Adrenal gland (tissue), 12 donors: Measurements from ENCODE around the gene ASZ1. TPM values are rescaled to one million over a fixed set of nuclear protein-coding genes. Genes with fewer than 3 reads are reported as not detected.

Source experiments
- DNase-seq, 7 donors: peaks; one replicate each; pipeline ENCODE4 v3.0.0-alpha.2; 2019 to 2020
- H3K27ac ChIP-seq, 5 donors: fragments of 200-600 bp; sonication (generic) in 4 of 5; 1 replicate in 3 of 5; 2 replicates in 2 of 5; pipeline versions ENCODE4 v1.5.1 to v1.8.0; 2016 to 2020; ENCODE audit warnings: mild to moderate bottlenecking in 1 of 5
- H3K27me3 ChIP-seq: fragments of 200-600 bp; 2 replicates; pipeline ENCODE4 v1.8.0; 2021
- H3K36me3 ChIP-seq, 2 donors: fragments of 200-600 bp; replicated peaks in 1 of 2; 1 replicate in 1 of 2; 2 replicates in 1 of 2; pipeline versions ENCODE4 v1.5.1 to v1.8.0; 2018 to 2022
- H3K4me1 ChIP-seq, 2 donors: fragments of 200-600 bp; replicated peaks in 1 of 2; 1 replicate in 1 of 2; 2 replicates in 1 of 2; pipeline versions ENCODE4 v1.5.1 to v1.8.0; 2018 to 2021
- H3K4me3 ChIP-seq, 4 donors: fragments of 200-600 bp; sonication (generic) in 3 of 4; one replicate each; pipeline ENCODE4 v1.5.1; 2016 to 2018
- H3K9me3 ChIP-seq, 3 donors: fragments of 200-600 bp; sonication (generic) in 1 of 3; replicated peaks in 1 of 3; 1 replicate in 2 of 3; 2 replicates in 1 of 3; pipeline versions ENCODE4 v1.5.1 to v1.8.0; 2016 to 2021
- POLR2A ChIP-seq, 2 donors: fragments of 450-650 bp; IDR thresholded peaks; one replicate each; pipeline ENCODE4 v1.6.1; 2017; ENCODE audit warnings: antibody characterized with exemption in 2 of 2, mild to moderate bottlenecking in 2 of 2, moderate library complexity in 1 of 2
- WGBS, 4 donors: extraction: QIAGEN DNeasy Blood & Tissue Kit in 2 of 4; methylation state at CpG; one replicate each; pipeline versions ENCODE4 v1.1.5 to v1.1.7; 2013 to 2017; 5-methylcytosine and 5-hydroxymethylcytosine counted together
- intact Hi-C, 2 donors: fragments of 100-400 bp; cut with DNase I; formaldehyde crosslinking; loops; one replicate each; pipeline versions ENCODE4 v1.14.1 to v1.15.0; 2022 to 2023
- polyA plus RNA-seq, 3 donors: library from polyadenylated mRNA; stranded (reverse); fragments of 200-250 nt in 2 of 3; fragments of 350-450 nt in 1 of 3; fragmentation: Illumina TruSeq in 1 of 3; extraction: RNeasy Lipid Tissue Mini Kit (QIAGEN cat#74804) in 1 of 3; gene quantifications; one replicate each; pipeline ENCODE4 v1.2.3, GENCODE V29; 2013 to 2014
- total RNA-seq, 9 donors: library from RNA; depleted of rRNA in 4 of 9; stranded (reverse); fragments of >200 nt in 4 of 9; fragments of 120-200 nt in 1 of 9; fragmentation: NEBNext Ultra II Directional in 1 of 9; extraction: Animal tissue kit (Norgen Biotek cat#: 25700) in 1 of 9; gene quantifications; one replicate each; pipeline versions ENCODE4 v1.1.0 to v1.2.4, GENCODE V29; 2013 to 2023
- TF ChIP-seq, protein P1 (sequence below), 6 experiments: fragments of 450-650 bp in 4 of 6; fragments of 200-600 bp in 2 of 6; sonication (generic) in 1 of 6; IDR thresholded peaks; 1 replicate in 5 of 6; 2 replicates in 1 of 6; pipeline versions ENCODE4 v1.5.1 to v1.8.0; 2016 to 2021; ENCODE audit warnings: antibody characterized with exemption in 6 of 6, mild to moderate bottlenecking in 2 of 6, moderate library complexity in 1 of 6
- donor health status: healthy with polysubstance abuse.
- donor health status: Bipolar disorder and iron deficiency.
- donor health status: DM: yes; HTN: yes; CAD: no.
- donor health status: DM: no; HTN: no; CAD: no.
- donor health status: DM: no; HTN: no; CAD: no.
- donor health status: DM: yes; HTN: yes; CAD: no.

Gene ASZ1
- total and polyA plus RNA-seq, 12 donors: not detected

DNA sequence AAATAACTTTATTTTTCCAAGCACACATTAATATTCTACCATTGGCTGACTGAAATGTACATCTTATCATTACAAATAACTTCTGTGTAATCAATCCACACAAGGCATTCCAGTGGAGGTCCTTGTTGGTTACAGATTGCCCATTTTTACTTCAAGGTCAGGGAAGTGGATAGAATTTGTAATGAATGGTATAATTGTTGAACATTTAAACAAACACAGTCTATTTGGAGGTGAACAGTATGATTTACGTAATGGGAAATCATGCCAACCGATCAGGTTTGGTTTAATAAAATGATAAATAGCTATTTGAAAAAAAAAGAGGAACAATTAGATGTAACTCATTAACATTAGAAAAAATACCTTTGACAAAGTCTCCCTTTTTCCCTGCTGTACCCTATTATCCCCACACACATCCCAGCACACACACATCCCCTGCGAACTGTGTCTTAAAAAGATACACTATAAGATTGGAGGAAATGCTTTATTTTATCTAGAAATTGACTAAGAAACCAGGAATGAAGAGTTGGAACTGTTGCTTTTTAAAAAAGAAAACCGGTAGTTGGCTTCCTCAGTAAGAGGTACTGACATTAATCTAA is 19.0 kb upstream of the ASZ1 start:
- H3K9me3 ChIP-seq: no peaks in the 10 kb centered on the region
- WGBS, 4 donors: 55 to 69% (median 59%) methylated on average over 4 of the region's 4 CpGs
- no peaks in the 10 kb centered on the region for H3K27me3 ChIP-seq
- no peak for DNase-seq
- H3K27ac ChIP-seq: no peak overlapping the region
- TF ChIP-seq POLR2A (IDR thresholded peaks at IDR 0.05): no peak
- TF ChIP-seq, protein P1, sequence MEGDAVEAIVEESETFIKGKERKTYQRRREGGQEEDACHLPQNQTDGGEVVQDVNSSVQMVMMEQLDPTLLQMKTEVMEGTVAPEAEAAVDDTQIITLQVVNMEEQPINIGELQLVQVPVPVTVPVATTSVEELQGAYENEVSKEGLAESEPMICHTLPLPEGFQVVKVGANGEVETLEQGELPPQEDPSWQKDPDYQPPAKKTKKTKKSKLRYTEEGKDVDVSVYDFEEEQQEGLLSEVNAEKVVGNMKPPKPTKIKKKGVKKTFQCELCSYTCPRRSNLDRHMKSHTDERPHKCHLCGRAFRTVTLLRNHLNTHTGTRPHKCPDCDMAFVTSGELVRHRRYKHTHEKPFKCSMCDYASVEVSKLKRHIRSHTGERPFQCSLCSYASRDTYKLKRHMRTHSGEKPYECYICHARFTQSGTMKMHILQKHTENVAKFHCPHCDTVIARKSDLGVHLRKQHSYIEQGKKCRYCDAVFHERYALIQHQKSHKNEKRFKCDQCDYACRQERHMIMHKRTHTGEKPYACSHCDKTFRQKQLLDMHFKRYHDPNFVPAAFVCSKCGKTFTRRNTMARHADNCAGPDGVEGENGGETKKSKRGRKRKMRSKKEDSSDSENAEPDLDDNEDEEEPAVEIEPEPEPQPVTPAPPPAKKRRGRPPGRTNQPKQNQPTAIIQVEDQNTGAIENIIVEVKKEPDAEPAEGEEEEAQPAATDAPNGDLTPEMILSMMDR (IDR thresholded peaks at IDR 0.05): no peak
- no peaks in the 10 kb centered on the region for H3K4me1 ChIP-seq
- no peaks in the 10 kb centered on the region for H3K36me3 ChIP-seq
- intact Hi-C loops: no loop called here
- H3K4me3 ChIP-seq: no peak overlapping the region

DNA sequence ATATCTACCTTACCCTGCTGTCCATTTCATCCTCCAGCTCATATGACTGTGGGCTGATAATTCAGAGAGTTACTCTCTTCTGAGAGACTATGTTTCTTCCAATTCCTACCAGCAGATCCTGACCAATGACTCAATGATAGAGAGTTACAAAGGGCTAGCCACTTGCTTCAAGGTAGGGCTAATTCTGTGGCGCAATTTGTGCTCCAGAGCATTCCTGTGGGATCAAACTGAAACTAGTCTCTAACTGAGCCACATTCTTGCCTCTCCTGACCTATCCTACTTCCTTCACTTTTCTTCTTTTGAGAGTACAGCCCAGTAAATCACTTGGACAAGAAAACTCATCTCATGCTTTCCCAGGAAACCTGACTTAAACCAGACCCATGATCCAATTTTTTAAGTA is 17.9 kb upstream of the ASZ1 start:
- no peaks in the 10 kb centered on the region for H3K36me3 ChIP-seq
- intact Hi-C loops: no loop called here
- no peaks in the 10 kb centered on the region for H3K27me3 ChIP-seq
- H3K4me1 ChIP-seq: no peaks in the 10 kb centered on the region
- no peak for DNase-seq
- H3K4me3 ChIP-seq: no peak overlapping the region
- no peak overlapping the region for H3K27ac ChIP-seq
- TF ChIP-seq POLR2A (IDR thresholded peaks at IDR 0.05): no peak
- TF ChIP-seq, protein P1 (IDR thresholded peaks at IDR 0.05): no peak
- no peaks in the 10 kb centered on the region for H3K9me3 ChIP-seq
- WGBS, 4 donors: 73 to 86% (median 82%) methylated on average over 1 of the region's 1 CpG

DNA sequence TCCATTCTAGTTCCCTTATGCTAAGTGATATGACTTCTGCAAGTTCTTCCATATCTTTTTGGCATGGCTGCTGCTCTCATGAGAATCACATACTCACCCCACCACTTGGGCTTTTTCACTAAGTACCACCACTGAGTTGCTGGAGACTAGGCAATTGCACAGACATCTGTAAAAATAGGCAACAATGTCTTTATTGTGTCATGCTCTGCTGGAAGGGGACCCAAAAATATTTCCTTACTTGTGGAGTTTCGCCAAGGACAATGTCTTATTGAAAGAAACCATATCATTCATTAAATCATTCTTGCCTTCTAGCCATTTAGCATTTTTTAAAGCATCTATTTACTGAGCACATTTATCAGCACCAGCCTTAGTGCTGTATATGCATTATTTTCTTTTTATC is 17.4 kb upstream of the ASZ1 start:
- WGBS, 4 donors: 47 to 71% (median 62%) methylated on average over 1 of the region's 1 CpG

DNA sequence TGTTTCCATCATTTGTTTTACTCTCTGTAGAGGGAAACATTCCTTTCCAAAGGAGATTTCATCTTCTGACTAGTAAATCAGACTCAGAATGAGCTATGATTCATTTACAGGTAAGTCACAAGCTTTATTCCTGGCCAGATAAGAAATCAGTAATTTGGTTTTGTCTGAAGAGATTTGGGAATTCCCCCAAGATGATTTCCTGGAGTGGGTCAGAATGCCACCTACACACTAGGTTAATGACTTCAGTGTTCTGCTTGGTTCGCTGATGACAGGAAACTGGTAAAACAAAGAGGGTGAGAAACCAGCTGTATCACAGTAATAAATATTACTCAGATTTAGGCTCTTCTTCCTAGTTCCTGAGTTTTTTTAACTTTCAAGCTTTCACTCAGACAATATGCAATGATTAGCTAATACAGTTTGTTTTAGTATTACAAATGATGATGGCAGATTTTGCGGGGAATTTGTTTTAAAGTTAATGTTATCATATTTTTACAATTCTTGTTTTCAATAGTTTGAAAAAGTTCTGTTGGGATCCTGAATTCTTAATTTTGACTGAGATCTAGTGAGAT is 8.3 kb upstream of the ASZ1 start:
- H3K9me3 ChIP-seq: no peaks in the 10 kb centered on the region
- no peaks in the 10 kb centered on the region for H3K36me3 ChIP-seq
- no peak for DNase-seq
- 57 to 65% (median 61%) methylated on average over 2 of the region's 2 CpGs for WGBS, 4 donors
- intact Hi-C loops: no loop called here
- no peaks in the 10 kb centered on the region for H3K27me3 ChIP-seq
- TF ChIP-seq, protein P1 (IDR thresholded peaks at IDR 0.05): no peak
- TF ChIP-seq POLR2A (IDR thresholded peaks at IDR 0.05): no peak
- H3K27ac ChIP-seq: no peak overlapping the region
- no peaks in the 10 kb centered on the region for H3K4me1 ChIP-seq
- no peak overlapping the region for H3K4me3 ChIP-seq

More for the DNA sequence above, 17.4 kb upstream of the ASZ1 start:
- H3K9me3 ChIP-seq: no peaks in the 10 kb centered on the region
- no peak for DNase-seq
- H3K4me1 ChIP-seq: no peaks in the 10 kb centered on the region
- no peak for TF ChIP-seq POLR2A (IDR thresholded peaks at IDR 0.05)
- TF ChIP-seq, protein P1 (IDR thresholded peaks at IDR 0.05): no peak
- intact Hi-C loops: no loop called here
- no peaks in the 10 kb centered on the region for H3K36me3 ChIP-seq
- H3K4me3 ChIP-seq: no peak overlapping the region
- H3K27me3 ChIP-seq: no peaks in the 10 kb centered on the region
- H3K27ac ChIP-seq: no peak overlapping the region
